Measurements from ENCODE around the gene DPH7.

DPH7 gene

GRCh38 chr9:137619240-137620047 lies 40.7 kb upstream of the DPH7 start:
- ChIA-PET CTCF (interaction anchor here (0.7 to 1.7 kb wide), 4 partner anchors 9 to 54 kb away, joined by 3 to 9 read pairs (median 4); no protein-coding TSS in a partner anchor), POLR2A (interaction anchor here (0.6 kb wide), 1 partner anchor 119 kb away, joined by 4 read pairs; no protein-coding TSS in a partner anchor)
- TF ChIP-seq, protein P1, sequence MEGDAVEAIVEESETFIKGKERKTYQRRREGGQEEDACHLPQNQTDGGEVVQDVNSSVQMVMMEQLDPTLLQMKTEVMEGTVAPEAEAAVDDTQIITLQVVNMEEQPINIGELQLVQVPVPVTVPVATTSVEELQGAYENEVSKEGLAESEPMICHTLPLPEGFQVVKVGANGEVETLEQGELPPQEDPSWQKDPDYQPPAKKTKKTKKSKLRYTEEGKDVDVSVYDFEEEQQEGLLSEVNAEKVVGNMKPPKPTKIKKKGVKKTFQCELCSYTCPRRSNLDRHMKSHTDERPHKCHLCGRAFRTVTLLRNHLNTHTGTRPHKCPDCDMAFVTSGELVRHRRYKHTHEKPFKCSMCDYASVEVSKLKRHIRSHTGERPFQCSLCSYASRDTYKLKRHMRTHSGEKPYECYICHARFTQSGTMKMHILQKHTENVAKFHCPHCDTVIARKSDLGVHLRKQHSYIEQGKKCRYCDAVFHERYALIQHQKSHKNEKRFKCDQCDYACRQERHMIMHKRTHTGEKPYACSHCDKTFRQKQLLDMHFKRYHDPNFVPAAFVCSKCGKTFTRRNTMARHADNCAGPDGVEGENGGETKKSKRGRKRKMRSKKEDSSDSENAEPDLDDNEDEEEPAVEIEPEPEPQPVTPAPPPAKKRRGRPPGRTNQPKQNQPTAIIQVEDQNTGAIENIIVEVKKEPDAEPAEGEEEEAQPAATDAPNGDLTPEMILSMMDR (IDR thresholded peaks at IDR 0.05; ENCODE audit: control extremely low read depth, extremely low read depth, low read depth, missing control alignments): no peak
- DNase-seq (ENCODE audit: extremely low spot score): peak; percentile 61

GRCh38 chr9:137618105-137619067 lies 39.7 kb upstream of the DPH7 start, which contains the start of gene EHMT1:
EHMT1 (plus strand) TSS chr9:137619005; CDS start chr9:137619029, 24 bp downstream.
- POLR2A ChIA-PET: interaction anchor here (0.6 kb wide), 1 partner anchor 11 kb away, joined by 3 read pairs; no protein-coding TSS in a partner anchor
- peak; percentile 98 for DNase-seq (ENCODE audit: extremely low spot score)
- CTCF ChIA-PET: interaction anchor here (0.7 to 1.7 kb wide), 3 partner anchors 10 to 55 kb away, joined by 3 to 9 read pairs (median 3); no protein-coding TSS in a partner anchor
- TF ChIP-seq, protein P1 (IDR thresholded peaks at IDR 0.05; ENCODE audit: control extremely low read depth, extremely low read depth, low read depth, missing control alignments): no peak

GRCh38 chr9:137615387-137615871 lies 36.7 kb upstream of the DPH7 start:
- DNase-seq (ENCODE audit: extremely low spot score): no peak
- TF ChIP-seq, protein P1 (IDR thresholded peaks at IDR 0.05; ENCODE audit: control extremely low read depth, extremely low read depth, low read depth, missing control alignments): no peak
- POLR2A ChIA-PET: no interaction called here
- CTCF ChIA-PET: no interaction called here

DNA sequence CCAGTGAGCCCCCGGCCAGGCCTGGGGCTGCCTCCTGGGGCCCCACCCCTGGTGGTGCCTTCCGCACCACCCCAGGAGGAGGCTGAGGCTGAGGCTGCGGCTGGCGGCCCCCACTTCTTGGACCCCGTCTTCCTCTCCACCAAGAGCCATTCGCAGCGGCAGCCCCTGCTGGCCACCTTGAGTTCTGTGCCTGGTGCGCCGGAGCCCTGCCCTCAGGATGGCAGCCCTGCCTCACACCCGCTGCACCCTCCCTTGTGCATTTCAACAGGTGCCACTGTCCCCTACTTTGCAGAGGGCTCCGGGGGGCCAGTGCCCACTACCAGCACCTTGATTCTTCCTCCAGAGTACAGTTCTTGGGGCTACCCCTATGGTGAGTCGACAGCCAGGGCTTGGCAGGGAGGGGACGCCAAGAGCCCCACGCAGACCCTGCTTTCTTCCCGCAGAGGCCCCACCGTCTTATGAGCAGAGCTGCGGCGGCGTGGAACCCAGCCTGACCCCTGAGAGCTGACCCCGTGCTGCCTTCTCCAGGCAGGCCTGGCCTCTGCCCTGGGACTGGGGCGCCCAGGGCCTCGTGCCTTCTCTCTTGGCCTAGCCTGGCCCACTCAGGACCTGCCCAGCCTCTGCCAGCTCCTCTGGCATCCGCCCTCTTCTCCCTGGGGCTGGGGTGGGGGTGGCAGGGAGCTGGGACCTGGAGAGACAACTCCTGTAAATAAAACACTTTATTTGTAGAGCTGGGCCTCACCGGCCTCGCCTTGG lies 36.1 kb upstream of the DPH7 start:
- ChIA-PET POLR2A (no interaction called here), CTCF (interaction anchor here (1.1 kb wide), 1 partner anchor 58 kb away, joined by 3 read pairs; no protein-coding TSS in a partner anchor)
- TF ChIP-seq, protein P1 (IDR thresholded peaks at IDR 0.05; ENCODE audit: control extremely low read depth, extremely low read depth, low read depth, missing control alignments): no peak
- no peak for DNase-seq (ENCODE audit: extremely low spot score)

- DNase-seq (ENCODE audit: extremely low spot score): no peak
- TF ChIP-seq, protein P1 (IDR thresholded peaks at IDR 0.05; ENCODE audit: control extremely low read depth, extremely low read depth, low read depth, missing control alignments): no peak
- ChIA-PET CTCF (interaction anchor here (1.1 kb wide), 1 partner anchor 59 kb away, joined by 3 read pairs; no protein-coding TSS in a partner anchor), POLR2A (no interaction called here)
These were observed 35.2 kb upstream of the DPH7 start for GRCh38 chr9:137613738-137614523.
